ENCODE data around the gene OR6B3. TPM values are rescaled to one million over a fixed set of nuclear protein-coding genes. Genes with fewer than 3 reads are reported as not detected.

The OR6B3 gene
- total and polyA plus RNA-seq, 9 of the 15 experiments (the other 6 are each of a cell fraction or from before 2014, with no cell fraction given): not detected

DNA sequence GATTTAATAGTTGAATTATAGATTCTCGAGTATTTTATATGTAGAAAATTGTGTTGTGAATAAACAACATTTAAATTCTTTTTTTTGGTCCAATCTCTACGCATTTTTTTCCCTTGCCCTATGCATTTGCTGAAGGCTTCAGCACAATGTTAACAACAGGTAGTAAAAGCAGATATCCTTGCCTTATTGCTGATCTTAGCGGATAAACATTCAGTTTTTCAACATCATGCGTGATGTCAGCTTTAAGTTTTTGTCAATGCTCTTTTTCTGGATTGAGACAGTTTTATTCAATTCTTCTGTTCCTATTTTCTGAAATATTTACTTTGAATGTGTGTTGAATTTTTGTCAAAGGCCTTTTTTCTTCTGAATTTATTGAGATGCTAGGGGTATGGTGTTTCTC is 11.6 kb upstream of the OR6B3 start (continued):
- no peak for TF ChIP-seq RFX5 (IDR thresholded peaks at IDR 0.05; ENCODE audit: low read depth, low read length)
- no peak for TF ChIP-seq CHD1 (IDR thresholded peaks at IDR 0.05; ENCODE audit: low read length)

- intact Hi-C loops (cut with micrococcal nuclease): loop anchor here (2.0 kb wide), 1 partner anchor 82 kb away; no protein-coding TSS in a partner anchor
- H4K20me1 ChIP-seq (replicated peaks; ENCODE audit: control insufficient read depth, insufficient read depth, low read length): no peaks in the 10 kb centered on the region
- H3K4me3 ChIP-seq: no peak overlapping the region
- H3K79me2 ChIP-seq (ENCODE audit: control insufficient read depth, insufficient read depth, low read length): no peaks in the 10 kb centered on the region
- peaks cover 0 to 21% of the 10 kb centered on the region in 2 experiments; a peak in 2 of 5 replicates for H3K27me3 ChIP-seq (ENCODE audit: control insufficient read depth in 2 of 2, insufficient read depth in 2 of 2, low read length in 2 of 2)
- in situ Hi-C loops (cut with MboI): no loop called here
- H3K9ac ChIP-seq (ENCODE audit: insufficient read depth in 1 of 2, low read depth in 2 of 2, low read length in 2 of 2): no peak overlapping the region
- H3K4me1 ChIP-seq (replicated peaks in 1 of 2; ENCODE audit: control insufficient read depth in 2 of 2, insufficient read depth in 2 of 2, low read length in 2 of 2): no peaks in the 10 kb centered on the region
- WGBS (ENCODE audit: insufficient coverage, low coverage, missing lambda C conversion rate): 2% methylated on average over 4 of the region's 4 CpGs
- no TSS peak for BruUV-seq (replicated peaks)
- no peak overlapping the region for H3K27ac ChIP-seq (ENCODE audit: extremely low read depth, low read depth, low read length)
- no peak overlapping the region for H2AFZ ChIP-seq (ENCODE audit: low read depth, low read length)
- peak; percentile 80 for ATAC-seq
- FAIRE-seq: peak; percentile 78
- H3K36me3 ChIP-seq (ENCODE audit: control insufficient read depth, insufficient read depth, low read length): no peaks in the 10 kb centered on the region
- no peaks in the 10 kb centered on the region for H3K9me1 ChIP-seq (ENCODE audit: control insufficient read depth, insufficient read depth, low read length)
- H3K4me2 ChIP-seq (ENCODE audit: insufficient read depth, low read length): no peak overlapping the region
- peak; percentile 14 to 47 (median 20) for DNase-seq (ENCODE audit: extremely low read depth in 1 of 4, low spot score in 3 of 4)
- ChIA-PET POLR2A (interaction anchor here (0.6 to 1.4 kb wide), 4 partner anchors 10 to 167 kb away, joined by 3 to 5 read pairs (median 3); no protein-coding TSS in a partner anchor), CTCF (ENCODE audit: low intra/inter-chr PET ratio) (interaction anchor here (0.6 to 2.0 kb wide), 2 partner anchors 75 to 82 kb away, joined by 3 to 7 read pairs; partner anchors contain the start of gene COPS9)
- H3K9me3 ChIP-seq (replicated peaks; ENCODE audit: control insufficient read depth, insufficient read depth, low read depth, low read length): no peaks in the 10 kb centered on the region
- TF ChIP-seq, protein P1, sequence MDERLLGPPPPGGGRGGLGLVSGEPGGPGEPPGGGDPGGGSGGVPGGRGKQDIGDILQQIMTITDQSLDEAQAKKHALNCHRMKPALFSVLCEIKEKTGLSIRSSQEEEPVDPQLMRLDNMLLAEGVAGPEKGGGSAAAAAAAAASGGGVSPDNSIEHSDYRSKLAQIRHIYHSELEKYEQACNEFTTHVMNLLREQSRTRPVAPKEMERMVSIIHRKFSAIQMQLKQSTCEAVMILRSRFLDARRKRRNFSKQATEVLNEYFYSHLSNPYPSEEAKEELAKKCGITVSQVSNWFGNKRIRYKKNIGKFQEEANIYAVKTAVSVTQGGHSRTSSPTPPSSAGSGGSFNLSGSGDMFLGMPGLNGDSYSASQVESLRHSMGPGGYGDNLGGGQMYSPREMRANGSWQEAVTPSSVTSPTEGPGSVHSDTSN (CRISPR knock-in tag; IDR thresholded peaks at IDR 0.05; ENCODE audit: low read depth): no peak
- TF ChIP-seq, protein P1 (tag; conservative IDR thresholded peaks at IDR 0.05; ENCODE audit: low read depth): 0 out of 2 replicates have a peak, but pooled peaks have one; percentile 25
- TF ChIP-seq, protein P2, sequence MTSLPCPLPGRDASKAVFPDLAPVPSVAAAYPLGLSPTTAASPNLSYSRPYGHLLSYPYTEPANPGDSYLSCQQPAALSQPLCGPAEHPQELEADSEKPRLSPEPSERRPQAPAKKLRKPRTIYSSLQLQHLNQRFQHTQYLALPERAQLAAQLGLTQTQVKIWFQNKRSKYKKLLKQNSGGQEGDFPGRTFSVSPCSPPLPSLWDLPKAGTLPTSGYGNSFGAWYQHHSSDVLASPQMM (CRISPR knock-in tag; IDR thresholded peaks at IDR 0.05): no peak
- TF ChIP-seq, protein P3, sequence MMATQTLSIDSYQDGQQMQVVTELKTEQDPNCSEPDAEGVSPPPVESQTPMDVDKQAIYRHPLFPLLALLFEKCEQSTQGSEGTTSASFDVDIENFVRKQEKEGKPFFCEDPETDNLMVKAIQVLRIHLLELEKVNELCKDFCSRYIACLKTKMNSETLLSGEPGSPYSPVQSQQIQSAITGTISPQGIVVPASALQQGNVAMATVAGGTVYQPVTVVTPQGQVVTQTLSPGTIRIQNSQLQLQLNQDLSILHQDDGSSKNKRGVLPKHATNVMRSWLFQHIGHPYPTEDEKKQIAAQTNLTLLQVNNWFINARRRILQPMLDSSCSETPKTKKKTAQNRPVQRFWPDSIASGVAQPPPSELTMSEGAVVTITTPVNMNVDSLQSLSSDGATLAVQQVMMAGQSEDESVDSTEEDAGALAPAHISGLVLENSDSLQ (IDR thresholded peaks at IDR 0.05): peak; percentile 58
- TF ChIP-seq SMC3 (conservative IDR thresholded peaks at IDR 0.05; ENCODE audit: insufficient read depth, low read depth, low read length): peak; percentile 36; the same call in 1 of the 2 replicates
- TF ChIP-seq RAD21 (CRISPR knock-in tag; conservative IDR thresholded peaks at IDR 0.05 in 1 of 2, IDR thresholded peaks at IDR 0.05 in 1 of 2): peak; percentile 45 to 74
Measured at GRCh38 chr2:240060977-240061591, 7.8 kb upstream of the OR6B3 start.
